ENCODE measurements around the gene OR2AJ1.

DNA sequence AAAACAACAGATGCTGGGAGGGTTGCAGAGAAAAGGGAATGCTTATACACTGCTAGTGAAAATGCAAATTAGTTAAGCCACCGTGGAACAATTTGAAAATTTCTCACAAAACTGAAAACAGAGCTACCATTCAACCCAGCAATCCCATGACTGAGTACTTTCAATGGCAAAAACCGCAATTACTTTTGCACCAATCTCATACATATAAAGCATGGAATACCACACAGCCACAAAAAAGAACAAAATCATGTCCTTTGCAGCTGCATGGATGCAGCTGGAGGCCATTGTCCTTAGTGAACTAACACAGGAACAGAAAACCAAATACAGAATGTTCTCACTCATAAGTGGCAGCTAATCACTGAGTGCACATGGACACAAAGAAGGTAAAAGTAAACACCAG lies 10.9 kb upstream of the OR2AJ1 start:
- TF ChIP-seq, protein P1, sequence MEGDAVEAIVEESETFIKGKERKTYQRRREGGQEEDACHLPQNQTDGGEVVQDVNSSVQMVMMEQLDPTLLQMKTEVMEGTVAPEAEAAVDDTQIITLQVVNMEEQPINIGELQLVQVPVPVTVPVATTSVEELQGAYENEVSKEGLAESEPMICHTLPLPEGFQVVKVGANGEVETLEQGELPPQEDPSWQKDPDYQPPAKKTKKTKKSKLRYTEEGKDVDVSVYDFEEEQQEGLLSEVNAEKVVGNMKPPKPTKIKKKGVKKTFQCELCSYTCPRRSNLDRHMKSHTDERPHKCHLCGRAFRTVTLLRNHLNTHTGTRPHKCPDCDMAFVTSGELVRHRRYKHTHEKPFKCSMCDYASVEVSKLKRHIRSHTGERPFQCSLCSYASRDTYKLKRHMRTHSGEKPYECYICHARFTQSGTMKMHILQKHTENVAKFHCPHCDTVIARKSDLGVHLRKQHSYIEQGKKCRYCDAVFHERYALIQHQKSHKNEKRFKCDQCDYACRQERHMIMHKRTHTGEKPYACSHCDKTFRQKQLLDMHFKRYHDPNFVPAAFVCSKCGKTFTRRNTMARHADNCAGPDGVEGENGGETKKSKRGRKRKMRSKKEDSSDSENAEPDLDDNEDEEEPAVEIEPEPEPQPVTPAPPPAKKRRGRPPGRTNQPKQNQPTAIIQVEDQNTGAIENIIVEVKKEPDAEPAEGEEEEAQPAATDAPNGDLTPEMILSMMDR (IDR thresholded peaks at IDR 0.05) = no peak
- no peak for TF ChIP-seq EZH2 (IDR thresholded peaks at IDR 0.05; ENCODE audit: borderline replicate concordance, insufficient read depth, low read depth, low read length, poor library complexity, severe bottlenecking)
